Naive thymus-derived CD4-positive, alpha-beta T cell (primary cell): ENCODE measurements around the gene MED9. TPM values are rescaled to one million over a fixed set of nuclear protein-coding genes. Genes with fewer than 3 reads are reported as not detected.

ENCODE experiments used
- ATAC-seq: fragments of 150-1000 bp; cut with Tn5 transposase; 2 replicates; pipeline ENCODE4 v1.10.0; 2021; ENCODE audit warnings: mild to moderate bottlenecking, moderate library complexity
- CTCF ChIA-PET: fragments of 350-600 bp; sonication (Branson Sonifier 250); formaldehyde crosslinking; loops from one replicate; lab custom pipeline; 2021; ENCODE audit warnings: antibody characterized with exemption; lab: Charles Lee
- POLR2A ChIA-PET: fragments of 350-600 bp; sonication (Branson Sonifier 250); formaldehyde crosslinking; loops from one replicate; lab custom pipeline; 2021; ENCODE audit warnings: antibody characterized with exemption, inconsistent platforms; lab: Charles Lee
- DNase-seq, 9 donors: peaks; one replicate each; pipeline versions ENCODE4 v3.0.0 to v3.0.0-alpha.2; 2020 to 2022; ENCODE audit warnings: mixed read lengths in 1 of 9
- H3K27ac ChIP-seq: one replicate; pipeline ENCODE4 v1.7.0; 2013; ENCODE audit warnings: mild to moderate bottlenecking, low read depth, low read length, moderate library complexity
- H3K27me3 ChIP-seq, 2 donors: one replicate each; pipeline ENCODE4 v1.7.0; 2013; ENCODE audit warnings: low read length in 2 of 2, mild to moderate bottlenecking in 2 of 2, moderate library complexity in 2 of 2; ENCODE audit not compliant: control insufficient read depth in 2 of 2, insufficient read depth in 2 of 2
- H3K36me3 ChIP-seq, 3 experiments: 1 replicate in 2 of 3; 2 replicates in 1 of 3; pipeline ENCODE4 v1.7.0; 2013; ENCODE audit warnings: low read length in 3 of 3, mild to moderate bottlenecking in 3 of 3, moderate library complexity in 1 of 3; ENCODE audit not compliant: insufficient read depth in 3 of 3, control insufficient read depth in 2 of 3
- H3K4me1 ChIP-seq, 2 donors: one replicate each; pipeline ENCODE4 v1.7.0; 2013; ENCODE audit warnings: low read length in 2 of 2, mild to moderate bottlenecking in 2 of 2, moderate library complexity in 1 of 2; ENCODE audit not compliant: control insufficient read depth in 2 of 2, insufficient read depth in 2 of 2
- H3K4me3 ChIP-seq: 2 replicates; pipeline ENCODE4 v1.7.0; 2013; ENCODE audit warnings: mild to moderate bottlenecking, low read length
- H3K9me3 ChIP-seq, 3 experiments: 1 replicate in 2 of 3; 2 replicates in 1 of 3; pipeline ENCODE4 v1.7.0; 2013; ENCODE audit warnings: low read length in 3 of 3; ENCODE audit not compliant: control insufficient read depth in 2 of 3
- H3K27ac Mint-ChIP-seq, 9 donors: one replicate each; pipeline ENCODE4 v1.8.0; 2020 to 2022; ENCODE audit warnings: mixed read lengths in 9 of 9, mild to moderate bottlenecking in 8 of 9, moderate library complexity in 5 of 9, inconsistent platforms in 2 of 9
- H3K27me3 Mint-ChIP-seq, 5 donors: one replicate each; pipeline ENCODE4 v1.8.0; 2021 to 2022; ENCODE audit warnings: mixed read lengths in 5 of 5, mild to moderate bottlenecking in 1 of 5
- H3K36me3 Mint-ChIP-seq, 5 donors: one replicate each; pipeline ENCODE4 v1.8.0; 2020 to 2022; ENCODE audit warnings: mixed read lengths in 5 of 5, mild to moderate bottlenecking in 3 of 5, inconsistent platforms in 1 of 5
- H3K4me1 Mint-ChIP-seq, 7 donors: one replicate each; pipeline ENCODE4 v1.8.0; 2020 to 2022; ENCODE audit warnings: mixed read lengths in 7 of 7, mild to moderate bottlenecking in 3 of 7, inconsistent platforms in 1 of 7
- H3K4me3 Mint-ChIP-seq, 10 donors: one replicate each; pipeline ENCODE4 v1.8.0; 2020 to 2022; ENCODE audit warnings: mild to moderate bottlenecking in 10 of 10, mixed read lengths in 10 of 10, moderate library complexity in 6 of 10, inconsistent platforms in 2 of 10
- H3K9me3 Mint-ChIP-seq, 11 donors: one replicate each; pipeline ENCODE4 v1.8.0; 2020 to 2022; ENCODE audit warnings: mixed read lengths in 11 of 11, mild to moderate bottlenecking in 4 of 11, inconsistent platforms in 1 of 11, moderate library complexity in 1 of 11
- intact Hi-C, 2 donors: fragments of 100-400 bp; cut with micrococcal nuclease; formaldehyde crosslinking; loops; one replicate each; pipeline ENCODE4 v1.15.1; 2023
- polyA plus RNA-seq, 2 donors: library from polyadenylated mRNA; unstranded; fragments of 300-500 nt; fragmentation: Illumina TruSeq; gene quantifications; one replicate each; pipeline ENCODE4 v1.2.3, GENCODE V29; 2021
- total RNA-seq, 6 experiments: library from RNA in 5 of 6; stranded (reverse) in 5 of 6; gene quantifications; 1 replicate in 5 of 6; 2 replicates in 1 of 6; pipeline ENCODE4 v1.2.3 and lab custom pipeline; 2021 to 2026

Gene MED9
- total and polyA plus RNA-seq, 7 experiments from 2014 or later = 14.0 to 24.1 (median 17.2) TPM

DNA sequence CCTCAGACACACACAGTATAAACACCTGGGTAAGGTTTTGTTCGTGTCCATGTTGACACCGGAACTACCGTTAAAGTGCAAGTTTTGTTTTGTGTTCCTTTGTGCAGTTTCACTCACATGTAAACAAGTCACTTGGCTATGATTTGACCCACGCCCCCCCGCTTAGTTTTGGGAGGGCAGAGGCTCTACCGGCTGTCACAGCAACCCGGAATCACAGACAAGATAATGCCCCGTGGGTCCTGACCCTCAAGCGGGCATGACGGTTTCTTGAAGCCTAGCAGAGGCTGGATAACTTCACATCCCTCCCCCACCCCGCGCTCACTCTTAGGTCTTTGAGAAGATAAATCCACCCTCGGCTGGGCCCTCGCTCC is 17.7 kb downstream of the MED9 start:
- CTCF ChIA-PET = no interaction called here
- Histone ChIP-seq H3K4me1 (peaks cover 3 to 11% of the 10 kb centered on the region in 2 donors), H3K27me3 (no peaks in the 10 kb centered on the region), H3K27ac (no peak overlapping the region), H3K36me3 (peaks cover 0 to 18% (median 0%) of the 10 kb centered on the region in 3 experiments), H3K4me3 (no peak overlapping the region), H3K9me3 (no peaks in the 10 kb centered on the region)
- Mint-ChIP-seq H3K9me3 (peaks cover 0 to 1% (median 0%) of the 10 kb centered on the region in 11 donors), H3K27ac (no peak overlapping the region), H3K4me1 (peaks cover 12 to 20% (median 14%) of the 10 kb centered on the region in 7 donors), H3K36me3 (peaks cover 3 to 12% (median 4%) of the 10 kb centered on the region in 5 donors), H3K4me3 (peak overlapping the region in 7 of 10 donors; percentile 23 to 90 (median 38)), H3K27me3 (peaks cover 4 to 24% (median 6%) of the 10 kb centered on the region in 5 donors)
- intact Hi-C loops = loop anchor here in 1 of 2 donors (10.0 kb wide), 1 partner anchor 70 kb away; no protein-coding TSS in a partner anchor
- DNase-seq = no peak
- no peak for ATAC-seq
- POLR2A ChIA-PET = no interaction called here

DNA sequence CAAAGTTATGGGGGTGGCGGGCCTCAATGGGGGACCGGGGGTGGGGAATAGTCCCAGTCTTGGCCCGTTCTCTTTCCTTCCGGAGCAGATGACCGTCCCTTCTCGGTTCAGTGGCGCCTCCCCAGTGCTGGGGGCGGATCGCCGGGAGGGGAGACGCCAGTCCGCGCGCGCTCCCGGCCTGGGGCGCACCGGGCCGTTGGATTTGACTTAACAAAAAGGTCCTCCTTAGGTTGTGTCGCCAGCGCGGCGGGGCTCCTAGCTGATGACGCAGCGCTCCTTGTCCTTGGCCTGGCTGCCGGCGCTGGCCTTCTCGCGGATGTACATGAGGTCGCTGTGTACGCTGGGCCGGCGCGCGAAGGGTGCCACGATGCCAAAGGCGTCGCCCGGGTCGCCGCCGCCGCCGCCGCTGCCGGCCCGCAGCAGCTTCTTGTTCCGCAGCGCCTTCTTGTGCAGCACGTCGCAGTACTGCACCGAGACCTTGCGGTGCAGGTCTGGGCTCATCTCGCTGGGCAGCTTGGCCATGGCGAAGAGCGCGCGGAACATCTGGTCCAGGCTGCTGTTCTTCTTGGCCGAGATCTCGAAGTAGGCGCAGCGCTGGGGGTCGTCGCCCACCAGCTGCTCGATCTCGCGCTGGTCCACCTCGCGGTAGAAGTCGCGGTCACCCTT is 18.2 kb downstream of the MED9 start:
- ChIA-PET CTCF (interaction anchor here (3.1 kb wide), 1 partner anchor 140 kb away, joined by 17 read pairs; no protein-coding TSS in a partner anchor), POLR2A (no interaction called here)
- DNase-seq (peak in 6 of 9 donors; percentile 10 to 34 (median 14)), ATAC-seq (no peak)
- Histone ChIP-seq H3K4me3 (peak overlapping the region; percentile 61), H3K9me3 (no peaks in the 10 kb centered on the region), H3K27me3 (no peaks in the 10 kb centered on the region), H3K4me1 (peaks cover 3 to 11% of the 10 kb centered on the region in 2 donors), H3K36me3 (peaks cover 0 to 18% (median 0%) of the 10 kb centered on the region in 3 experiments), H3K27ac (no peak overlapping the region)
- peaks cover 0 to 12% (median 4%) of the 10 kb centered on the region in 5 donors for H3K36me3 Mint-ChIP-seq
- H3K27me3 Mint-ChIP-seq = peaks cover 4 to 24% (median 6%) of the 10 kb centered on the region in 5 donors
- peak overlapping the region; percentile 77 to 91 (median 86) for H3K4me3 Mint-ChIP-seq
- intact Hi-C loops = loop anchor here (5.0 to 10.0 kb wide), 3 partner anchors 70 to 542 kb away; partner anchors contain the start of genes ATPAF2 (in 2 of the 2) and GID4 (in 2 of the 2)
- peaks cover 0 to 1% (median 0%) of the 10 kb centered on the region in 11 donors for H3K9me3 Mint-ChIP-seq
- peak overlapping the region in 2 of 9 donors; percentile 29 for H3K27ac Mint-ChIP-seq
- peaks cover 12 to 20% (median 14%) of the 10 kb centered on the region in 7 donors for H3K4me1 Mint-ChIP-seq

DNA sequence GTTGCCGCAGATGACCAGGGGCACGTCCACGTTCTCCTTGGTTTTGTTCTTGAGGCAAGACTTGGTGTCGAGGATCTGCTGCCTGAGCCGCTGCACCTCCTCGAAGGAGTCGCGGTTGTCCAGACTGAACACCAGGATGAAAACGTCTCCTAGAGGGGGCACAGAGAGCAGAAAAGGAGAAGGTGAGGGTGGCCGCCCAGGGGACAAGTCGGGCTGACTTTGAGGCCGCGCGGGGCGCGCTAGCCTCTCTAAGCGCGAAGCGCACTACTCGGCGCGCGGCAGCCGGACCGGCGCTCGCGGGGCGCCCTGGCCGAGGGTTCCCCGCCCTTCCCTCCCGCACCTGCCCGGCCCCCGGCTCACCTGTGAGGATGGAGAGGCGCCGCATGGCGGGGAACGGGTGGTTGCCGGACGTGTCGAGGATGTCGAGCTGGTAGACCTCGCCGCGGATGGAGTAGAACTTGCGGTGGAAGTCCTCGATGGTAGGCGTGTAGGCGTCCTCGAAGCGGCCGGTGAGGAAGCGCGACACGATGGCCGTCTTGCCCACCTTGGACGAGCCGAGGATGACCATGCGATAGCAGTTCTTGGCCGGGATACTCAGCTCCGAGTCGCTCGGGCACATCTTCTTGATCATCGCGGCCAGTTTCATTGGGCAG is 18.9 kb downstream of the MED9 start:
- DNase-seq (peak in 2 of 9 donors; percentile 19 to 20), ATAC-seq (no peak)
- Mint-ChIP-seq H3K4me1 (peaks cover 12 to 20% (median 14%) of the 10 kb centered on the region in 7 donors), H3K9me3 (peaks cover 0 to 1% (median 0%) of the 10 kb centered on the region in 11 donors), H3K27ac (peak overlapping the region in 4 of 9 donors; percentile 29 to 45 (median 36)), H3K27me3 (peaks cover 4 to 24% (median 6%) of the 10 kb centered on the region in 5 donors), H3K4me3 (peak overlapping the region; percentile 77 to 91 (median 86)), H3K36me3 (peaks cover 0 to 10% (median 4%) of the 10 kb centered on the region in 5 donors)
- intact Hi-C loops = loop anchor here (1.0 to 10.0 kb wide), 9 partner anchors 18 to 542 kb away; partner anchors contain the start of genes ATPAF2 (in 2 of the 2), GID4 (in 2 of the 2), PEMT (in 2 of the 2) and MED9 (in 1 of the 2)
- CTCF ChIA-PET = interaction anchor here (1.5 to 3.1 kb wide), 5 partner anchors 101 to 152 kb away, joined by 3 to 39 read pairs (median 8); no protein-coding TSS in a partner anchor
- POLR2A ChIA-PET = interaction anchor here (0.7 to 2.2 kb wide), 3 partner anchors 18 to 95 kb away, joined by 3 to 9 read pairs (median 3); partner anchors contain the start of genes MED9 and PEMT
- Histone ChIP-seq H3K36me3 (peaks cover 0 to 18% (median 0%) of the 10 kb centered on the region in 3 experiments), H3K27ac (no peak overlapping the region), H3K4me1 (peaks cover 3 to 11% of the 10 kb centered on the region in 2 donors), H3K9me3 (no peaks in the 10 kb centered on the region), H3K27me3 (no peaks in the 10 kb centered on the region), H3K4me3 (peak overlapping the region; percentile 61)

- intact Hi-C loops = loop anchor here (1.0 to 10.0 kb wide), 10 partner anchors 19 to 541 kb away; partner anchors contain the start of genes ATPAF2 (in 2 of the 2), GID4 (in 2 of the 2), PEMT (in 2 of the 2) and MED9 (in 1 of the 2)
- H3K4me3 ChIP-seq = peak within 1 kb of the TSS; percentile 61
Observed at GRCh38 chr17:17496189-17497064, 19.6 kb downstream of the MED9 start, which contains the start of gene RASD1. Gene RASD1 (minus strand): TSS chr17:17496395. CDS start chr17:17496181, 214 bp downstream.

GRCh38 chr17:17497065-17497844 is 20.5 kb downstream of the MED9 start:
- Mint-ChIP-seq H3K36me3 (peaks cover 0 to 4% (median 3%) of the 10 kb centered on the region in 5 donors), H3K27me3 (peaks cover 5 to 24% (median 6%) of the 10 kb centered on the region in 5 donors), H3K9me3 (peaks cover 0 to 1% (median 0%) of the 10 kb centered on the region in 11 donors), H3K4me3 (peak overlapping the region; percentile 33 to 87 (median 58)), H3K27ac (peak overlapping the region in 2 of 9 donors; percentile 36 to 86), H3K4me1 (peaks cover 9 to 15% (median 13%) of the 10 kb centered on the region in 7 donors)
- DNase-seq = no peak
- ChIA-PET POLR2A (interaction anchor here (0.8 to 2.2 kb wide), 2 partner anchors 94 kb away, joined by 3 to 9 read pairs; partner anchors contain the start of gene PEMT), CTCF (interaction anchor here (0.6 to 3.1 kb wide), 19 partner anchors 10 to 617 kb away, joined by 3 to 39 read pairs (median 3); no protein-coding TSS in a partner anchor)
- intact Hi-C loops = loop anchor here (1.0 to 10.0 kb wide), 5 partner anchors 68 to 540 kb away; partner anchors contain the start of genes ATPAF2 (in 2 of the 2) and GID4 (in 2 of the 2)
- peaks cover 3 to 11% of the 10 kb centered on the region in 2 donors for H3K4me1 ChIP-seq
- H3K9me3 ChIP-seq = no peaks in the 10 kb centered on the region
- no peaks in the 10 kb centered on the region for H3K27me3 ChIP-seq
- no peak overlapping the region for H3K4me3 ChIP-seq
- no peak overlapping the region for H3K27ac ChIP-seq
- no peak for ATAC-seq
- H3K36me3 ChIP-seq = peaks cover 0 to 5% (median 0%) of the 10 kb centered on the region in 3 experiments

More at GRCh38 chr17:17496189-17497064, 19.6 kb downstream of the MED9 start, which contains the start of gene RASD1:
- Mint-ChIP-seq H3K9me3 (peaks cover 0 to 1% (median 0%) of the 10 kb centered on the region in 11 donors), H3K4me3 (peak within 1 kb of the TSS; percentile 77 to 91 (median 86)), H3K4me1 (peaks cover 12 to 20% (median 14%) of the 10 kb centered on the region in 7 donors), H3K27me3 (peaks cover 5 to 24% (median 6%) of the 10 kb centered on the region in 5 donors), H3K36me3 (peaks cover 0 to 4% (median 3%) of the 10 kb centered on the region in 5 donors), H3K27ac (peak within 1 kb of the TSS in 5 of 9 donors; percentile 29 to 86 (median 42))
- peak within 1 kb of the TSS; percentile 44 for H3K27ac ChIP-seq
- H3K9me3 ChIP-seq = no peaks in the 10 kb centered on the region
- ChIA-PET CTCF (interaction anchor here (0.6 to 3.1 kb wide), 19 partner anchors 9 to 617 kb away, joined by 3 to 39 read pairs (median 3); no protein-coding TSS in a partner anchor), POLR2A (interaction anchor here (0.7 to 2.2 kb wide), 4 partner anchors 19 to 94 kb away, joined by 3 to 9 read pairs (median 3); partner anchors contain the start of genes MED9 and PEMT)
- DNase-seq (peak; percentile 61 to 89 (median 74)), ATAC-seq (peak; percentile 90)
- H3K36me3 ChIP-seq = peaks cover 0 to 13% (median 0%) of the 10 kb centered on the region in 3 experiments
- peaks cover 3 to 11% of the 10 kb centered on the region in 2 donors for H3K4me1 ChIP-seq
- H3K27me3 ChIP-seq = no peaks in the 10 kb centered on the region
